GM10248 (cell line): ENCODE results near the gene POLD2.

Experiments
- CTCF ChIA-PET: fragments of 300-600 bp; sonication (Branson Sonifier 250); formaldehyde crosslinking; extraction: SDS; loops from one replicate; lab custom pipeline; 2021; ENCODE audit warnings: antibody characterized with exemption; lab: Yijun Ruan, JAX
- POLR2A ChIA-PET: fragments of 350-650 bp; sonication (Branson Sonifier 250); formaldehyde crosslinking; extraction: SDS; loops from one replicate; lab custom pipeline; 2020; ENCODE audit warnings: antibody characterized with exemption; lab: Yijun Ruan, JAX
- DNase-seq: peaks from one replicate; pipeline ENCODE4 v3.0.0; 2012; ENCODE audit errors: extremely low spot score
- CTCF ChIP-seq: IDR thresholded peaks from 2 replicates; pipeline ENCODE4 v1.5.1; 2012; ENCODE audit warnings: mild to moderate bottlenecking, low read depth; ENCODE audit errors: extremely low read depth, missing control alignments, control extremely low read depth

The POLD2 gene

GRCh38 chr7:44116087-44116788, 7.1 kb downstream of the POLD2 start:
- no peak for TF ChIP-seq CTCF
- DNase-seq, result no peak
- CTCF ChIA-PET, result interaction anchor here (0.8 to 2.4 kb wide), 2 partner anchors 10 to 19 kb away, joined by 4 to 6 read pairs; no protein-coding TSS in a partner anchor
- POLR2A ChIA-PET, result no interaction called here

- no peak for DNase-seq
- ChIA-PET POLR2A (no interaction called here), CTCF (interaction anchor here (0.8 to 0.9 kb wide), 2 partner anchors 86 to 450 kb away, joined by 3 read pairs; partner anchors contain the start of gene YKT6)
- no peak for TF ChIP-seq CTCF
These were observed 8.6 kb downstream of the POLD2 start for GRCh38 chr7:44114586-44115310.

- DNase-seq, result no peak
- ChIA-PET POLR2A (no interaction called here), CTCF (no interaction called here)
- no peak for TF ChIP-seq CTCF
These were observed 9.5 kb downstream of the POLD2 start for GRCh38 chr7:44113764-44114354.

- POLR2A ChIA-PET, result no interaction called here
- CTCF ChIA-PET, result no interaction called here
- DNase-seq, result no peak
- no peak for TF ChIP-seq CTCF
These were observed 10.2 kb downstream of the POLD2 start for GRCh38 chr7:44112997-44113763.

- TF ChIP-seq CTCF, result no peak
- POLR2A ChIA-PET, result no interaction called here
- no peak for DNase-seq
- CTCF ChIA-PET, result interaction anchor here (0.9 kb wide), 1 partner anchor 14 kb away, joined by 3 read pairs; no protein-coding TSS in a partner anchor
These were observed 10.9 kb downstream of the POLD2 start for GRCh38 chr7:44112231-44112996.
